ENCODE data around the gene RAB11FIP4. TPM values are rescaled to one million over a fixed set of nuclear protein-coding genes. Genes with fewer than 3 reads are reported as not detected.
"Not testable (repeated sequence)": the region's sequence is repeated elsewhere in the genome, so short reads cannot be mapped to it uniquely, and the experiment has no call there.

Gene RAB11FIP4, protein sequence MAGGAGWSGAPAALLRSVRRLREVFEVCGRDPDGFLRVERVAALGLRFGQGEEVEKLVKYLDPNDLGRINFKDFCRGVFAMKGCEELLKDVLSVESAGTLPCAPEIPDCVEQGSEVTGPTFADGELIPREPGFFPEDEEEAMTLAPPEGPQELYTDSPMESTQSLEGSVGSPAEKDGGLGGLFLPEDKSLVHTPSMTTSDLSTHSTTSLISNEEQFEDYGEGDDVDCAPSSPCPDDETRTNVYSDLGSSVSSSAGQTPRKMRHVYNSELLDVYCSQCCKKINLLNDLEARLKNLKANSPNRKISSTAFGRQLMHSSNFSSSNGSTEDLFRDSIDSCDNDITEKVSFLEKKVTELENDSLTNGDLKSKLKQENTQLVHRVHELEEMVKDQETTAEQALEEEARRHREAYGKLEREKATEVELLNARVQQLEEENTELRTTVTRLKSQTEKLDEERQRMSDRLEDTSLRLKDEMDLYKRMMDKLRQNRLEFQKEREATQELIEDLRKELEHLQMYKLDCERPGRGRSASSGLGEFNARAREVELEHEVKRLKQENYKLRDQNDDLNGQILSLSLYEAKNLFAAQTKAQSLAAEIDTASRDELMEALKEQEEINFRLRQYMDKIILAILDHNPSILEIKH
- total RNA-seq = 0.29 and 0.83 TPM in 2 replicates
- 1.4 TPM for polyA plus RNA-seq (2012)

DNA sequence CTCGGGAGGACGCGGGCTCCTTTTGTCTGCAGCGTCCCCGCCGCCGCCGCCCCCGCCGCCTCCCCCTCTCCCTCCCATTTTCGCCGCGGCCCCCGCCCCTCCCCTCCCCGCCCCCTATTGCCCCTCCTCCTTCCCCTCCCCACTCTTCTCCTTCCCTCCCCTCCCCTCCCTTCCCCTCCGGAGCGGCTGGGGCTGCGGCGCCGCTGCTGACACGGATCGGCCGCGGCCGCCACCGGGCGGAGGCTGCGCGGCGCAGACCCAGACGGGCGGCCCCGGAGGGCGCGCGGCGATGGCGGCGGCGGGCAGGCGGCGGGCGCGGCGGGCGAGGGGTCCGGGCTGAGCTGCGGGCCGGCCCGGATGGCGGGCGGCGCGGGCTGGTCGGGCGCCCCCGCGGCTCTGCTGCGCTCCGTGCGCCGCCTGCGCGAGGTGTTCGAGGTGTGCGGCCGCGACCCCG is at the start of gene RAB11FIP4:
Gene RAB11FIP4 (plus strand): TSS at position 180 of the 454 bp plus-strand sequence. CDS start 178 bp downstream, at position 358.
- no peak for DNase-seq (ENCODE audit: low read depth)

DNA sequence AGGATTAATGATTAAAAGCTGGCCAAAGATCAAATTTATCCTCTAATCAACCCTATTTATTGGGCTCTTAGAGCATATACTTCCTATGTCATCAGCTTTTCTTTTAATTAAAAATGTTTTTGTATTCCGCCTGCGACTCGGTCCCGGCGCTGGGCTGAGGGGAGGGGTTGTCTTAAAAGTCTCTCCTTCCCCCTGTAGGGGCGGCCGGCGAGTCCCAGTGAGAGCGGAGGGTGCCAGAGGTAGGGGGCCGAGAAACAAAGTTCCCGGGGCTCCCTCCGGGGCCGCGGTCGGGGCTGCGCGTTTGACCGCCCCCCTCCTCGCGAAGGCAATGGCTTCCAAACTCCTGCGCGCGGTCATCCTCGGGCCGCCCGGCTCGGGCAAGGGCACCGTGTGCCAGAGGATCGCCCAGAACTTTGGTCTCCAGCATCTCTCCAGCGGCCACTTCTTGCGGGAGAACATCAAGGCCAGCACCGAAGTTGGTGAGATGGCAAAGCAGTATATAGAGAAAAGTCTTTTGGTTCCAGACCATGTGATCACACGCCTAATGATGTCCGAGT is 46.2 kb upstream of the RAB11FIP4 start:
- not testable (repeated sequence) for DNase-seq (ENCODE audit: low read depth)

DNA sequence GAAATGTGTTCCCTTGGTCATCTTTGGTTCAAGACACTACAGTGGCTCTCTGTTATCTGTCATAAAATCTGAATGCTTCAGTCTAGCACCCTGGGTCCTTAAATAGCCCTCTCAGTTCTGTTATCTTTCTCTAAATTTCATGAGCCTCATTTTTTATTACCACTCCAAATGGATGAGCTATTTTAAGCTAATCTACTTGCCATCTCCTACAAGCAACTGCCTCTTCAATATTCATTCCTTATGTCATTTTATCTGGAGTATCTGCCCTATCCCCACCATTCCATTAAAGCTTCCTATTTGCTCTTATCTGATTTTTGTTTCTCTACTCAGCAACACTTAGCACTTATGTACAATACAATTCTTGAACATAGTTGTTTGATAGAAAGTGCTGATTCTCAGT is 42.0 kb upstream of the RAB11FIP4 start:
- DNase-seq (ENCODE audit: low read depth) = no peak

DNA sequence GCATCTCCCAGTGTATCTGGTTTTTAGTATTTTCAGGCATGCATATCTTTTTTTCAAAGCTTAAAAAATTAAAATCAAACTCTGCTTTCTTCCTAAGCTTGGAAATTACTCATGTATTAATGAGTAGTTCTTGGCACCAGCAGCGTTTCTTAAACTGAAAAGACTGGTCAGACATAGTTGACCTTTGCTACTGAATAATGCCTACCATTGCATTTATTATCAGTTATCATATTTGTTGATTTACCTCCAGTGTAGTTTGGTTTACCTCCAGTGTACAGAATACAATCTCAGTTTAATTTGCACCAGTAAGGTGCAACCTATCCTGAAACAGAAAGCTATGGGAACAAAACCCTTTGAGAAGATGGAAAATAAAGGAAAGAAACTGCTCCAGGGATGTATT is 35.5 kb upstream of the RAB11FIP4 start:
- no peak for DNase-seq (ENCODE audit: low read depth)

DNA sequence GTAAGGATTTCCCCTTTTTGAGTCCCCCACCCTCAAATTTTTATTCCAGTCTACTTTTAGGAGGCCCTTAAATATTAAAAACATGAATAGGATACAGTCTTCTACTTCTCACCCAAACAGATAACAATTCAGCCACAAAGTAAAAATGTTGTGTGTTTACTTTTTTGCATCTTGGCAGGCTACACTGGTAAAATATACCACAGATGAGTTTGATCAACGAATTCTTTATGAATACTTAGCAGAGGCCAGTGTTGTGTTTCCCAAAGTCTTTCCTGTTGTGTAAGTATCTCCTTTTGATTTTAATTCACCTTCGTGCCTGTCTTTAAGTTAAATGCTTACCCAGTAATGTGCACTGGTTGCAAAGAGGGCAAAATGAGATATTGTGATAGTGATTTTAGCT is 34.4 kb upstream of the RAB11FIP4 start:
- no peak for DNase-seq (ENCODE audit: low read depth)

DNA sequence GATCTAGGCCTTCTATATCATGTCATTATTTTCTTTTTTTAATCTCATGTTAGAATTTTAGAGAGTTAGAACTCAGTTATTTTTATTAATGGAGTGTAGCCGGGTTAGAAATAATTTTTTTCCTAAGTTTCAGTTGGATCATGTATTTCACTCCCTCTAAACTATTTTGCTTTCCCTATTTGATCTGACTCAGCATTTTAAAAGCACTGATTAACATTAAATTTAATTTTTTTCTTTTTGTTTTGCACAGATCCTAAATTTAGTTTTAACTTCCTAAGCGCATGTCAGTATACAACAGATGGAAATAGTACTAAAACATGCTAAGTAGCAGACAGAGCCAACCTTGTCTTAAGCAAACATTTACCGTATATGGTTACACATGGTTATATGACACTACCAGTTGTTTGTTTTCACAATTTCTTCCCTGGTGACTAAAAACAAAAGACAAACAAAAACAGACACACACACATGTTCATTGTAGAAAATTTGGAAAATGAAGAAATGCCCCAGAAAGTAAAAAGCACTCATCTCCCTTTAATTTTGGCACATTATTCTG is 33.6 kb upstream of the RAB11FIP4 start:
- DNase-seq (ENCODE audit: low read depth) = peak; percentile 24

DNA sequence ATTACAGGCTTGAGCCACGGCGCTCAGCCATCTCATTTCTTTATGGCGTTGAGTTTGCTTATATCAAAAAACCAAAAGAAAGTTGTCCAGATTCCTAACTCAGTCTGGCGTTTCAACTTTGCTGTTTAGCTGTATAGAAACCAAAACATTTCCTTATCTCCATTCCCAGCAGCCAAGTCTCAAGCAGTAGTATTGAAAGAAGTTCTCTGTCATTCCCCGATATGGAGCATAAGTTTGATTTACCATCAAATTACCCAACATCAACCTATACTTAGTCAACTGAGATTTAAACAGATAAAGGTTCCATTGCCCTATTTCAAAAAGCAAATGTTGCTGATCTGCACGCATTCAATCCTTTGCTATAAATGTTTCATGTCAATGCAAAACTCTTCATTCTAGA is 27.5 kb upstream of the RAB11FIP4 start:
- DNase-seq (ENCODE audit: low read depth) = no peak

DNA sequence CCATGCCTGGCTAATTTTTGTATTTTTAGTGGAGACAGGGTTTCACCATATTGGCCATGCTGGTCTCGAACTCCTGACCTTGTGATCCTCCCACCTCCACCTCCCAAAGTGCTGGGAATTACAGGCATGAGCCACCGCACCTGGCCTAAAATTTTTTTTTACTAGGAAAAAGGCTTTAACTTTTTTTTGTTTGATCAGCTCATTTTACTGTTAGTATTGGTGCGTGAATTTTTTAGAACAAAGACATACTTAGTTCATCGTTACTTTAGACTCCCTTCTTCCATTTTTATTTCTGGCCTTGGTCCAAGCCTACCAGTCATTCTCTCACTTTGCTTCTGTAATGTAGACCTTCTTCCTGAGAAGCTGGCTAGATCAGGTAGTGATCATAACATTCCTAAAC is 25.4 kb upstream of the RAB11FIP4 start:
- no peak for DNase-seq (ENCODE audit: low read depth)

DNA sequence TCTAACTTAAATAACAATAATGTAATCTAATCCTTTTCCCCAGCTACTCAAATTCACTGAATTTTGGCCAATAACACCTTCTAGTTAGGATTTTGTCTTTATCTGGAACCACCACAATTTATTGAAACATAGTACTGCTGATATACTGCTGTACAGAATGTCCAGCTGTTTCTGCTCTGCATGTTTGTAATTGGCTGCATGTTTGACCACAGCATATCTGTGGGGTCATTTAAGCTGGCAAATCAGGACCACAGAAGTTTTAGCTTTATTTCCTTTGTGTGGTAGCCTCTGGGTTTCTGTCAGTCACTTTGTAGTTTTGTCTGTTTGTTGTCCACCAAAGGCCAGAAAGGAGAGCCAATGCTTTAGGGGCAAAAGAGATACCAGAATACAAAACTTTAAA is 22.2 kb upstream of the RAB11FIP4 start:
- peak; percentile 88 for DNase-seq (ENCODE audit: low read depth)

DNA sequence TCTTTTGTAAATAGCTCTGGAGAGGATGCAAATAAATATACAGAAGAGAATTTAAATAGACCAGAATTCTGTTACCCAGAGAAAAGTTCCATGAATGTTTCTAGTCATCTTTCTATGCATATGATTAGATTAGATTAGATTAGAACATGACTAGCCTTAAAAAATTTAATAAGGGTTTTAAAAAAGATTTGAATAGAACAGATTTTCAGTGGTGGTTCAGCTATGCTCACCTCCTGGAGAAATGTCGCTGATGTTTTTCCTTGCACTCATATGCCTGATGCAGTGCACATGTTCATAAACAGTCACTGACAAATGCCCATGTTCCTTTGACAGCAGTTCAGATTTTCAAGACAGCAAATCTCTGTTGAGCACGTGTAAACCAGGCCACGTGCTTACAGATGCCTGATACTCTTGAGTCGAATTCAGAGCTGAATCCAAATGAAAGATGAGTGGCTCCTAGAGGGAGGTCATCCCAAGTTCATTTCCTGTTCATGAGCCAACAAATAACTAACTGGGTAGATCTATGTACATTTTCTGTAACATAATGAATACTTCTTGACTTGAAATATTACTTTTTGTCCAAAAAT is 19.9 kb upstream of the RAB11FIP4 start:
- DNase-seq (ENCODE audit: low read depth) = peak; percentile 22

DNA sequence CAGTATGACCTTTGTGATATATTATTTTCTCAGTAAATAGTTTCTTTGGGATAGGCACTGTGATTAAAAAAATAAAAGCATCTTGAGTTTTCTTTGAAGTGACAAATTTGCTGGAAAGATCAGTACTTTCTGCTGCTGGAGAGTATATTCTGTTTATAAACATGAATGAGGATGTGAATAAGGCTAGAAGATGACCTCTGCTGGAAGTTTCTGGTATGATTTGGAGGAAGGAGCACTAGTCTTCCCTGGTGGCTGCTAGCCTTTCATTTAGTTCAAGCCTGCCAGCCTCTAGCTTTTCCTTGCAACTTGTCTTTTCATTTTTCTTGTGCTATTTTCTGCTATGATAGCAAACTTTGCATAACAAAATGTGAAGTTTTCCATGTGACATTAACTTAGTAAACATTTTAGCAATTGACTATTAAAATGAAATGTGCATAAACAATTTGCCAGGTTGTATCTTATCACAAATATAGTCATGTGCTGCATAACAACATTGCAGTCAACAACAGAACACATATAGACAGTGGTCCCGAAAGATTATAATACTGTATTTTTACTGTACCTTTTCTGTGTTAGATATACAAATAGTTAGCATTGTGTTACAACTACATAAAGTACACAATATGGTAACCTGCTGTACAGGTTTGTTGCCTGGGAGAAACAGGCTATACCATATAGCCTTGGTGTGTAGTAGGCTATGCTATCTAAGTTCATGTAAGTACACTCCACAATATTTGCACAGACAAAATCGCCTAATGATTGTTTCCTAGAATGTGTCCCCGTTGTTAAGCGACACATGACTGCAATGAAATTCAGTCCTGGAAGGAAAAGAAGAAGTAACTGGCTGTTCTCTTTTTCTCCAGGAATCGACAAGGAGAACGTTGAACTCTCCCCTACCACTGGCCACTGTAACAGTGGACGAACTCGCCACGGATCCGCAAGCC is 18.1 kb upstream of the RAB11FIP4 start:
- DNase-seq (ENCODE audit: low read depth) = peak; percentile 74

DNA sequence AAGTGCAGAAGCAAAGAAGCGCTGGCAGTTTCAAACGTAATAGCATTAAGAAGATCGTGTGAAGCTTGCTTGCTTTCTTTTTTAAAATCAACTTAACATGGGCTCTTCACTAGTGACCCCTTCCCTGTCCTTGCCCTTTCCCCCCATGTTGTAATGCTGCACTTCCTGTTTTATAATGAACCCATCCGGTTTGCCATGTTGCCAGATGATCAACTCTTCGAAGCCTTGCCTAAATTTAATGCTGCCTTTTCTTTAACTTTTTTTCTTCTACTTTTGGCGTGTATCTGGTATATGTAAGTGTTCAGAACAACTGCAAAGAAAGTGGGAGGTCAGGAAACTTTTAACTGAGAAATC is 17.4 kb upstream of the RAB11FIP4 start:
- DNase-seq (ENCODE audit: low read depth) = no peak

DNA sequence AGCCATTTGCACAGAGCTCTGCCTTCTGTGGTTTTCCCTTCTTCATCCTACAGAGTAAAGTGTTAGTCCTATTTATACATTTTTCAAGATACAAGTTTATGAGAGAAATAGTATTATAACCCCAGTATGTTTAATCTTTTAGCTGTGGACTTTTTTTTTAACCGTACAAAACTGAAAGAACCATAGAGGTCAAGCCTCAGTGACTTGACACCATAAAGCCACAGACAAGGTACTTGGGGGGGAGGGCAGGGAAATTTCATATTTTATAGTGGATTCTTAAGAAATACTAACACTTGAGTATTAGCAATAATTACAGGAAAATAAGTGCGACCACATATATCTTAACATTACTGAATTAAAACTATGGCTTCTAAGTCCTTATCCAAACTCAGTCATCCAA is 17.0 kb upstream of the RAB11FIP4 start:
- no peak for DNase-seq (ENCODE audit: low read depth)

DNA sequence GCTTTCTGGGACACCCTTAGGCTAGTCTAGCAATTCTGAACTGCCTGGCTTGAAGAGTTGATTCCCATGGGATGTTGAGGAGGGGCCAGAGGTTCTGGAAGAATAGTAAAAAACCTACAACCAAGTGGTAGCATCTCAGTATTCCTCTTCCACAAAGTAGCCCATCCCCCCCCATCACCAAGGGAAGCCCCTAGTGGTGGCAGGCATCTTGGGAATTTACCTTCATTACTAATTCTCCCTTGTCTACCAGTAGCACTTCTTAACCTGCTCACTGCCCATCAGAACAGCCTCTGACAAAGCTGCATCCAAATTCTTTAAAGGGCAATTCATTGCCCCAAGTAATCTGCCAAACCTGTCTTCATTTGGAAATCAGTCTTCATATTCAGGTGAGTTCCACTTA is 12.8 kb upstream of the RAB11FIP4 start:
- no peak for DNase-seq (ENCODE audit: low read depth)

DNA sequence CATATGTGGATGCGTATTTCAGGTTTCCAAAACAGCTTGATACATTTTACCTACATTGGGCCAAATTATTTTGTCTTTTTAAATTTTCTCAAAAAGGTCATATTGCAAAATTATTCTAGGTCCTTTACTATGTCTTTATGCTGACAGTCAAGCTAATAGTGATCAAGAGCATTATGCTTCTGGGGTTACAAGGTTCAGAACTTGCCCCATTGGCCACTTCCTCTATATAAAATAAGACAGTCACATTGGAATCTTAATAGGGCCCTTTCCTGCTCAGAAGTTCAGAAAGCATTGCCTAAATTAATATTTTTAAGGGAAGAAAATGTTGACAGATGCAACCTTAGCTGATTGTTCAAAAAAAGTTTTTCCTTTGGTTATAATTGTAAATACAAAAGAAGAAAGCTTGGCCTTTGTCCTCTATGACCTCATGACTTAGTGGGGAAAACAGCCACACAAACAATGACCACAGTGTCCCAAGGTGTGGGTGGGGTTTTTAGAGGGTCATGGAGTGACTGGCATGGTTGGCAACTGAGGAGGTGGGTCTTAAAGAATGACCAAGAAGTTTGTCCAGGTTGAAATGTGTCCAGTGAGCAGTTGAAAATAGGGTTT is 11.8 kb upstream of the RAB11FIP4 start:
- DNase-seq (ENCODE audit: low read depth) = no peak

DNA sequence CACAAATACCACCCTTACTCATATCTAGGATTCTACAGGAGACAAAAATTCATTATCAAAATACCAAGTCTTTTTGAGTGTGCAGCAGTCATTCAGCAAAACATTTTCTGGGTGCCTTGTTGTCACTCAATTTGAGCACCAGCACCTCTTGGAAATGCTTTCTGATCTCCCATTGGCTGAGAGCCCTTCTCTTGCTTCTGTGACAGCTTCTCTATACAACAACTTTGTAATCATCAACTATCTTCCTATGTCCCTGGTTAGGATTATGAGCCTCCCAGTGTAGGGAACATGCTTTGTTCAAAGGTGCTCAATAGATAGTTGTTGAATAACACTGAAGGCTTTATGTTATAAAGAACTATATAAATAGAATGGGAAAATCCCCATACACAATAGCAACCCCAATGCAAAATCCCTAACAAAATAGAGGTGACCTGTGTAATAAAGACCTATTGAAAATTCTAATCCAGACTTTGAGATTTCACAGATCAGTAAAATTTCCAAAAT is 10.3 kb upstream of the RAB11FIP4 start:
- no peak for DNase-seq (ENCODE audit: low read depth)

DNA sequence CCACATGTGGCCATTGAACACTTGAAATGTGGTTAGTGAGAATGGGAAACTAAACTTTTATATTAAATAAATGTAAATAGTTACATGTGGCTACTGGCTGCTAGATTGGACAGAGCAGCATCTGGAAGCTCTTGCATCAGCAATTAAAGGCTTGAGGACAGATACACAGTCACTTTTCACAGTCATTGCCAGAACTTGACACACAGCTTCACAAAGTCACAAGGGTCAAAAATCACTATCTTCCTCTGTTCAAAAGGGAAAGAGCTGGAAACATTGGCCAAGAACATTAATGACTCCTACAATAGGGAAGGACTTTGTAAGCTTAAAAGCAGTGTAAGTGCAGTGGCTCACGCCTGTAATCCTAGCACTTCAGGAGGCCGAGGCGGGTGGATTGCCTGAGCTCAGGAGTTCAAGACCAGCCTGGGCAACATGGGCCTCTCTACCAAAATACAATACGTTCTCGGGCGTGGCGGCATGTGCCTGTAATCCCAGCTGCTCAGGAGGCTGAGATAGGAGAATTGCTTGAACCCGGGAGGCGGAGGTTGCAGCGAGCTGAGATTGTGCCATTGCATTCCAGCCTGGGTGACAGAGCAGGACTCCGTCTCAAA is 8.7 kb upstream of the RAB11FIP4 start:
- DNase-seq (ENCODE audit: low read depth) = not testable (repeated sequence)

DNA sequence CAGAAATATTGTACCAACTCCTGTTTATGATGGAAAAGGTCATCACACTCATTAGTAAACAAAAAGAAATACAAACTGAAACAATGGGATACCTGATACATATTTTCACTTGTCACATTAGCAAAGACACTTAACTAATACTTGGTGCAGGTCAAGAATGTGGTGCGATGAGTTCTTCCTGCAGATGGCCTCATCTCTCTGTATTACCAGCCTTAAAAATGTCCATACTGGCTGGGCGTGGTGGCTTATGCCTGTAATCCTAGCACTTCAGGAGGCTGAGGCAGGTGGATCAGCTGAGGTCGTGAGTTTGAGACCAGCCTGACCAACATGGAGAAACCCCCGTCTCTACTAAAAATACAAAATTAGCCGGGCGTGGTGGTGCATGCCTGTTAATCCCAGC is 8.0 kb upstream of the RAB11FIP4 start:
- not testable (repeated sequence) for DNase-seq (ENCODE audit: low read depth)
